SK-N-SH treated with all-trans-retinoic acid at 6 μM for 48 hours (cell line): ENCODE results near the gene THY1.

Experiments
- ATAC-seq: fragments of 200-7000 bp; cut with Tn5 transposase; 3 replicates; pipeline ENCODE4 v1.9.1; 2020; ENCODE audit warnings: mild to moderate bottlenecking, moderate library complexity
- ARNTL ChIP-seq: fragments of 450-650 bp; formaldehyde crosslinking; IDR thresholded peaks from 2 replicates; pipeline ENCODE4 v1.5.0; 2020; ENCODE audit warnings: low read depth, mild to moderate bottlenecking, moderate library complexity, borderline replicate concordance
- CSDC2 ChIP-seq: fragments of 250-450 bp; sonication (Bioruptor Pico); IDR thresholded peaks from 2 replicates; pipeline ENCODE4 v1.5.0; 2020; ENCODE audit warnings: mild to moderate bottlenecking, moderate library complexity
- CSRNP3 ChIP-seq: fragments of 250-450 bp; sonication (Bioruptor Pico); IDR thresholded peaks from 2 replicates; pipeline ENCODE4 v1.5.1; 2021; ENCODE audit warnings: mild to moderate bottlenecking, moderate library complexity
- ESRRG ChIP-seq: fragments of 250-450 bp; sonication (Bioruptor Pico); IDR thresholded peaks from 2 replicates; pipeline ENCODE4 v1.6.1; 2021; ENCODE audit warnings: mild to moderate bottlenecking
- GLIS3 ChIP-seq: fragments of 250-450 bp; sonication (Bioruptor Pico); IDR thresholded peaks from 2 replicates; pipeline ENCODE4 v1.5.0; 2020; ENCODE audit warnings: mild to moderate bottlenecking, moderate library complexity
- ISL1 ChIP-seq: fragments of 250-450 bp; sonication (Bioruptor Pico); IDR thresholded peaks from 2 replicates; pipeline ENCODE4 v2.1.2; 2022; ENCODE audit warnings: mild to moderate bottlenecking, moderate library complexity
- OSR1 ChIP-seq: fragments of 250-450 bp; sonication (Bioruptor Pico); IDR thresholded peaks from 2 replicates; pipeline ENCODE4 v1.8.0; 2022; ENCODE audit warnings: moderate library complexity, mild to moderate bottlenecking, inconsistent platforms
- PPARA ChIP-seq: fragments of 250-450 bp; sonication (Bioruptor Pico); IDR thresholded peaks from 2 replicates; pipeline ENCODE4 v1.5.0; 2020; ENCODE audit warnings: mild to moderate bottlenecking, borderline replicate concordance
- SNAI2 ChIP-seq: fragments of 250-450 bp; sonication (Bioruptor Pico); IDR thresholded peaks from 2 replicates; pipeline ENCODE4 v1.5.0; 2020; ENCODE audit warnings: mild to moderate bottlenecking, moderate library complexity
- TCF4 ChIP-seq: fragments of 250-450 bp; sonication (Bioruptor Pico); IDR thresholded peaks from 2 replicates; pipeline ENCODE4 v1.8.0; 2021; ENCODE audit warnings: mild to moderate bottlenecking, moderate library complexity, borderline replicate concordance
- TOX ChIP-seq: fragments of 250-450 bp; sonication (Bioruptor Pico); IDR thresholded peaks from 2 replicates; pipeline ENCODE4 v1.8.0; 2021; ENCODE audit warnings: mild to moderate bottlenecking, moderate library complexity, borderline replicate concordance
- TSHZ2 ChIP-seq: fragments of 250-450 bp; sonication (Bioruptor Pico); IDR thresholded peaks from 2 replicates; pipeline ENCODE4 v1.5.0; 2020; ENCODE audit warnings: mild to moderate bottlenecking, moderate library complexity
- ZC3H10 ChIP-seq: fragments of 250-450 bp; sonication (Bioruptor Pico); IDR thresholded peaks from 2 replicates; pipeline ENCODE4 v1.5.1; 2021; ENCODE audit warnings: mild to moderate bottlenecking, moderate library complexity
- ZFP3 ChIP-seq: fragments of 250-450 bp; sonication (Bioruptor Pico); IDR thresholded peaks from 2 replicates; pipeline ENCODE4 v1.5.0; 2020; ENCODE audit warnings: mild to moderate bottlenecking, moderate library complexity
- ZFP30 ChIP-seq: fragments of 450-650 bp; formaldehyde crosslinking; IDR thresholded peaks from 2 replicates; pipeline ENCODE4 v1.5.0; 2022; ENCODE audit warnings: mild to moderate bottlenecking, moderate library complexity
- ZNF565 ChIP-seq: fragments of 450-650 bp; formaldehyde crosslinking; conservative IDR thresholded peaks from 2 replicates; pipeline ENCODE4 v1.5.0; 2020; ENCODE audit warnings: low read depth, mild to moderate bottlenecking, moderate library complexity
- ZNF70 ChIP-seq: fragments of 450-650 bp; formaldehyde crosslinking; IDR thresholded peaks from 2 replicates; pipeline ENCODE4 v1.5.0; 2020; ENCODE audit warnings: mild to moderate bottlenecking, moderate library complexity
- ZNF8 ChIP-seq: fragments of 450-650 bp; formaldehyde crosslinking; IDR thresholded peaks from 2 replicates; pipeline ENCODE4 v1.5.0; 2020; ENCODE audit warnings: mild to moderate bottlenecking, moderate library complexity
- TF ChIP-seq, protein P1 (sequence below): fragments of 250-450 bp; sonication (Bioruptor Pico); IDR thresholded peaks from 2 replicates; pipeline ENCODE4 v1.5.1; 2020; ENCODE audit warnings: low read depth, mild to moderate bottlenecking, moderate library complexity
- TF ChIP-seq, protein P2 (sequence below): fragments of 250-450 bp; sonication (Bioruptor Pico); IDR thresholded peaks from 2 replicates; pipeline ENCODE4 v1.8.0; 2020; ENCODE audit warnings: mild to moderate bottlenecking, moderate library complexity, borderline replicate concordance

THY1 gene

GRCh38 chr11:119436711-119437110 is 13.7 kb upstream of the THY1 start:
- ATAC-seq, result no peak
- no peak for TF ChIP-seq TOX (CRISPR knock-in tag)

DNA sequence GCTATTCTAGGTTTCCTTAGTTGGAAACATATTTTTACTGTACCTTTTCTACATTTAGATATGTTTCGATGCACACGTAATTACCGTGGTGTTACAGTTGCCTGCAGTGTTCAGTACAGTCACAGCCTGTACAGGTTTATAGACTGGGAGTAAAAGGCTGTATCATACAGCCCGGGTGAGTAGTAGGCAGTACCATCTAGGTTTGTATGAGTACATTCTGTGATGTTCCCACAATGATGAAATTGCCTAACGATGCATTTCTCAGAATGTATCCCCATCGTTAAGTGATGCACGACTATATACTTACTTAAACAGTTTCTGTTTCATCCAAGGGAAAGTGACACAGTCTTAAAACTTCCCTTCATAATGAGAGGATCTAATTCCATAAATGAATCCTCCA is 13.1 kb upstream of the THY1 start:
- TF ChIP-seq TOX (CRISPR knock-in tag) (no peak), ZFP30 (CRISPR knock-in tag) (no peak), ZC3H10 (no peak), SNAI2 (CRISPR knock-in tag) (no peak), PPARA (CRISPR knock-in tag) (no peak), ZNF565 (CRISPR knock-in tag) (no peak), ARNTL (CRISPR knock-in tag) (no peak), CSRNP3 (CRISPR knock-in tag) (no peak)
- TF ChIP-seq, protein P1, sequence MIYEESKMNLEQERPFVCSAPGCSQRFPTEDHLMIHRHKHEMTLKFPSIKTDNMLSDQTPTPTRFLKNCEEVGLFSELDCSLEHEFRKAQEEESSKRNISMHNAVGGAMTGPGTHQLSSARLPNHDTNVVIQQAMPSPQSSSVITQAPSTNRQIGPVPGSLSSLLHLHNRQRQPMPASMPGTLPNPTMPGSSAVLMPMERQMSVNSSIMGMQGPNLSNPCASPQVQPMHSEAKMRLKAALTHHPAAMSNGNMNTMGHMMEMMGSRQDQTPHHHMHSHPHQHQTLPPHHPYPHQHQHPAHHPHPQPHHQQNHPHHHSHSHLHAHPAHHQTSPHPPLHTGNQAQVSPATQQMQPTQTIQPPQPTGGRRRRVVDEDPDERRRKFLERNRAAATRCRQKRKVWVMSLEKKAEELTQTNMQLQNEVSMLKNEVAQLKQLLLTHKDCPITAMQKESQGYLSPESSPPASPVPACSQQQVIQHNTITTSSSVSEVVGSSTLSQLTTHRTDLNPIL (CRISPR knock-in tag), result no peak
- no peak for ATAC-seq

DNA sequence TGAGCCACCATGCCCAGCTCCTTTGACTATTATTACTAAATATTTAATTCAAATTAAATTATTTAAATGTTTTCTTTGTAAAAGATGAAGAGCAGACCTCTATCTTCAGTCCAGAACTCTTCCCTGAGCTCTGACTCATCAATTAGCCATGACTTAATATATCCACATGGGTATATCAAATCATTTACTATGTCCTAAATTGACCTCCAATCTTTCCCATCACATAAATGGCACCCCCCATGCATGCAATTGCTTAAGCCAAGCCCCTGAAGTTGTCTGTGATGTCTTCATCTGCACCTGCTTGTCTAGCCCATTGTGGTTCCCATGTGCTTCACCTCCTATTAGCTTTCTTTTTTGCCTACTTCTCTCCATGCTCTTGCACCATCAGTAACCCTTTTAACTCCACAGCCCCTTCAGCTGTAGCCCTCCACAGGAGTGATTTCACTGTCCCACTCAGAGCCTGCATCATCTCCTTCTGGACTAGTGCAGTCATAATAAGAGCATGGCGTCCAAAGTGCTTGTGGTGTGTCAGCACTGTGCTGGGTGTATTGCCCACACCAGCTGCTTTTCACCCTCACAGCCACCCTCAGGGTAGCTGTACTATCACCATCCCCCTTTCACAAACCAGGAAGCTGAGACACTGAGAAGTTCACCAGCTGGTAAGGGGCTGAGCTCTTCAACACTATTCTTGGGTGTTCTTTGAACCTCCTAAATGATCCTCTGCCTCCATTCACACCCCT is 11.8 kb upstream of the THY1 start:
- ATAC-seq, result peak; percentile 12; the same call in 2 of the 3 replicates
- TF ChIP-seq ZFP3 (0 out of 2 replicates have a peak, but pooled peaks have one; percentile 10), OSR1 (CRISPR knock-in tag) (no peak), ISL1 (CRISPR knock-in tag) (peak; percentile 70)

GRCh38 chr11:119433358-119433725 is 10.4 kb upstream of the THY1 start:
- TF ChIP-seq ESRRG (no peak), ZC3H10 (no peak), ZFP3 (no peak), ARNTL (CRISPR knock-in tag) (no peak), SNAI2 (CRISPR knock-in tag) (no peak), ZNF565 (CRISPR knock-in tag) (no peak), TOX (CRISPR knock-in tag) (no peak), CSDC2 (no peak), OSR1 (CRISPR knock-in tag) (no peak), CSRNP3 (CRISPR knock-in tag) (no peak), ZNF8 (CRISPR knock-in tag) (no peak), GLIS3 (CRISPR knock-in tag) (no peak), TCF4 (no peak), PPARA (CRISPR knock-in tag) (no peak), TSHZ2 (CRISPR knock-in tag) (no peak), ZNF70 (CRISPR knock-in tag) (no peak)
- TF ChIP-seq, protein P1 (CRISPR knock-in tag), result no peak
- TF ChIP-seq, protein P2, sequence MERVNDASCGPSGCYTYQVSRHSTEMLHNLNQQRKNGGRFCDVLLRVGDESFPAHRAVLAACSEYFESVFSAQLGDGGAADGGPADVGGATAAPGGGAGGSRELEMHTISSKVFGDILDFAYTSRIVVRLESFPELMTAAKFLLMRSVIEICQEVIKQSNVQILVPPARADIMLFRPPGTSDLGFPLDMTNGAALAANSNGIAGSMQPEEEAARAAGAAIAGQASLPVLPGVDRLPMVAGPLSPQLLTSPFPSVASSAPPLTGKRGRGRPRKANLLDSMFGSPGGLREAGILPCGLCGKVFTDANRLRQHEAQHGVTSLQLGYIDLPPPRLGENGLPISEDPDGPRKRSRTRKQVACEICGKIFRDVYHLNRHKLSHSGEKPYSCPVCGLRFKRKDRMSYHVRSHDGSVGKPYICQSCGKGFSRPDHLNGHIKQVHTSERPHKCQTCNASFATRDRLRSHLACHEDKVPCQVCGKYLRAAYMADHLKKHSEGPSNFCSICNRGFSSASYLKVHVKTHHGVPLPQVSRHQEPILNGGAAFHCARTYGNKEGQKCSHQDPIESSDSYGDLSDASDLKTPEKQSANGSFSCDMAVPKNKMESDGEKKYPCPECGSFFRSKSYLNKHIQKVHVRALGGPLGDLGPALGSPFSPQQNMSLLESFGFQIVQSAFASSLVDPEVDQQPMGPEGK (CRISPR knock-in tag), result no peak
- ATAC-seq, result peak; percentile 55
